MM.1S (cell line): Measurements from ENCODE around the gene ANO5.

Experiments
- DNase-seq: peaks from one replicate; pipeline ENCODE4 v3.0.0-alpha.2; 2015
- H2AFZ ChIP-seq: fragments of 300-600 bp; sonication (generic); 2 replicates; pipeline ENCODE4 v1.6.0; 2016; ENCODE audit warnings: antibody characterized with exemption, low read length
- H3F3A ChIP-seq: fragments of 300-600 bp; sonication (generic); 2 replicates; pipeline ENCODE4 v1.6.1; 2016; ENCODE audit warnings: mild to moderate bottlenecking, antibody characterized with exemption, low read length, moderate library complexity, mixed read lengths; ENCODE audit not compliant: insufficient read depth
- H3K27ac ChIP-seq: fragments of 300-600 bp; sonication (generic); 2 replicates; pipeline ENCODE4 v1.5.1; 2016; ENCODE audit warnings: mild to moderate bottlenecking, low read length
- H3K27me3 ChIP-seq: fragments of 300-600 bp; sonication (generic); replicated peaks from 2 replicates; pipeline ENCODE4 v1.6.0; 2016; ENCODE audit warnings: low read length; ENCODE audit not compliant: insufficient read depth
- H3K36me3 ChIP-seq: fragments of 300-600 bp; sonication (generic); replicated peaks from 2 replicates; pipeline ENCODE4 v1.6.1; 2016; ENCODE audit warnings: mild to moderate bottlenecking, low read length, mixed read lengths; ENCODE audit not compliant: insufficient read depth
- H3K4me1 ChIP-seq: fragments of 300-600 bp; sonication (generic); 2 replicates; pipeline ENCODE4 v1.6.1; 2016; ENCODE audit warnings: low read length, mixed read lengths
- H3K4me2 ChIP-seq: fragments of 300-600 bp; sonication (generic); 2 replicates; pipeline ENCODE4 v1.6.0; 2016; ENCODE audit warnings: low read depth, low read length
- H3K4me3 ChIP-seq: fragments of 300-600 bp; sonication (generic); 2 replicates; pipeline ENCODE4 v1.5.1; 2016; ENCODE audit warnings: low read length, mixed read lengths
- H3K79me2 ChIP-seq: fragments of 300-600 bp; sonication (generic); 2 replicates; pipeline ENCODE4 v1.6.1; 2016; ENCODE audit warnings: mixed run types, low read length, mixed read lengths
- H3K9ac ChIP-seq: fragments of 300-600 bp; sonication (generic); 2 replicates; pipeline ENCODE4 v1.6.1; 2016; ENCODE audit warnings: low read length, mixed read lengths
- H3K9me2 ChIP-seq: fragments of 300-600 bp; sonication (generic); replicated peaks from 2 replicates; pipeline ENCODE4 v1.6.1; 2016; ENCODE audit warnings: mild to moderate bottlenecking, low read length, mixed read lengths; ENCODE audit not compliant: insufficient read depth
- H3K9me3 ChIP-seq: fragments of 300-600 bp; sonication (generic); replicated peaks from 2 replicates; pipeline ENCODE4 v1.6.1; 2016; ENCODE audit warnings: mild to moderate bottlenecking, low read length, mixed read lengths; ENCODE audit not compliant: insufficient read depth
- H4K20me1 ChIP-seq: fragments of 300-600 bp; sonication (generic); 2 replicates; pipeline ENCODE4 v1.6.1; 2016; ENCODE audit warnings: mild to moderate bottlenecking, low read length, moderate library complexity, mixed read lengths; ENCODE audit not compliant: insufficient read depth
- CTCF ChIP-seq: fragments of 300-600 bp; sonication (generic); IDR thresholded peaks from 2 replicates; pipeline ENCODE4 v1.5.1; 2016; ENCODE audit warnings: antibody characterized with exemption, low read length, mixed read lengths
- EZH2 ChIP-seq: fragments of 300-600 bp; sonication (generic); optimal IDR thresholded peaks from 2 replicates; pipeline ENCODE3; 2017; ENCODE audit warnings: low read depth, mild to moderate bottlenecking, antibody characterized with exemption, low read length, mixed read lengths
- EZH2phosphoT487 ChIP-seq: fragments of 300-600 bp; sonication (generic); IDR thresholded peaks from 2 replicates; pipeline ENCODE4 v1.6.1; 2018; ENCODE audit warnings: antibody characterized with exemption, low read length

The ANO5 gene

GRCh38 chr11:22192289-22192641 lies 620 bp upstream of the ANO5 start:
- peaks cover 18% of the 10 kb centered on the region for H3K79me2 ChIP-seq
- H3K4me3 ChIP-seq: peak overlapping the region; percentile 83
- no peaks in the 10 kb centered on the region for H3K9me3 ChIP-seq
- H3K4me1 ChIP-seq: peaks cover 14% of the 10 kb centered on the region
- no peaks in the 10 kb centered on the region for H3K9me2 ChIP-seq
- no peaks in the 10 kb centered on the region for H3K36me3 ChIP-seq
- H4K20me1 ChIP-seq: no peaks in the 10 kb centered on the region
- no peaks in the 10 kb centered on the region for H3F3A ChIP-seq
- H3K9ac ChIP-seq: peak overlapping the region; percentile 57; the same call in 1 of the 2 replicates
- no peaks in the 10 kb centered on the region for H3K27me3 ChIP-seq
- no peak overlapping the region for H3K27ac ChIP-seq
- peak; percentile 14 for DNase-seq
- peak overlapping the region; percentile 100 for H2AFZ ChIP-seq
- no peak for TF ChIP-seq EZH2
- TF ChIP-seq CTCF: peak; percentile 42
- H3K4me2 ChIP-seq: peak overlapping the region; percentile 85

- H3K4me1 ChIP-seq: peaks cover 24% of the 10 kb centered on the region
- no peak overlapping the region; the same call in 1 of the 2 replicates for H3K27ac ChIP-seq
- H3K9me2 ChIP-seq: no peaks in the 10 kb centered on the region
- peak overlapping the region; percentile 85 for H3K4me2 ChIP-seq
- H4K20me1 ChIP-seq: no peaks in the 10 kb centered on the region
- DNase-seq: peak; percentile 28
- peak overlapping the region; percentile 100 for H2AFZ ChIP-seq
- H3K79me2 ChIP-seq: peaks cover 21% of the 10 kb centered on the region
- peak overlapping the region; percentile 83 for H3K4me3 ChIP-seq
- no peaks in the 10 kb centered on the region for H3K36me3 ChIP-seq
- TF ChIP-seq EZH2 (no peak), CTCF (no peak), EZH2phosphoT487 (no peak)
- H3K9me3 ChIP-seq: no peaks in the 10 kb centered on the region
- H3F3A ChIP-seq: no peaks in the 10 kb centered on the region
- no peaks in the 10 kb centered on the region for H3K27me3 ChIP-seq
- H3K9ac ChIP-seq: peak overlapping the region; percentile 57
Measured at GRCh38 chr11:22193348-22194051, 615 bp downstream of the ANO5 start.

- Histone ChIP-seq H3K4me1 (peaks cover 24% of the 10 kb centered on the region), H3K9ac (no peak overlapping the region; the same call in 1 of the 2 replicates), H3K36me3 (no peaks in the 10 kb centered on the region), H4K20me1 (no peaks in the 10 kb centered on the region), H3K9me2 (no peaks in the 10 kb centered on the region), H3K79me2 (peaks cover 23% of the 10 kb centered on the region), H3K4me2 (peak overlapping the region; percentile 85), H3F3A (no peaks in the 10 kb centered on the region), H3K27me3 (no peaks in the 10 kb centered on the region), H2AFZ (no peak overlapping the region), H3K9me3 (no peaks in the 10 kb centered on the region), H3K4me3 (peak overlapping the region; percentile 83), H3K27ac (no peak overlapping the region)
- TF ChIP-seq EZH2phosphoT487 (no peak), EZH2 (no peak), CTCF (no peak)
- DNase-seq: no peak
Measured at GRCh38 chr11:22194306-22194705, 1.4 kb downstream of the ANO5 start.
